AG04450 (cell line): ENCODE data around the gene CDC73. TPM values are rescaled to one million over a fixed set of nuclear protein-coding genes. Genes with fewer than 3 reads are reported as not detected.
A peak's percentile ranks its signal among the peaks of the same experiment; 100 is the strongest.

Experiments
- CTCF ChIA-PET: fragments of 300-600, 350-600 bp; formaldehyde crosslinking; extraction: SDS; loops from one replicate; lab custom pipeline; 2022; ENCODE audit warnings: antibody characterized with exemption, inconsistent platforms; lab: Charles Lee
- POLR2A ChIA-PET: fragments of 350-600 bp; formaldehyde crosslinking; extraction: SDS; loops from one replicate; lab custom pipeline; 2021; ENCODE audit warnings: antibody characterized with exemption, inconsistent platforms; lab: Yijun Ruan, JAX
- DNase-seq: peaks from one replicate; pipeline ENCODE4 v3.0.0-alpha.2; 2011; ENCODE audit warnings: low read depth, low spot score
- H3K27ac ChIP-seq: one replicate; pipeline ENCODE4 v1.5.1; 2012; ENCODE audit warnings: low read depth, low read length, control low read depth
- H3K27me3 ChIP-seq: one replicate; pipeline ENCODE4 v1.6.0; 2012; ENCODE audit warnings: low read length; ENCODE audit not compliant: control insufficient read depth, insufficient read depth
- H3K4me3 ChIP-seq: 2 replicates; pipeline ENCODE4 v1.5.1; 2011; ENCODE audit warnings: mild to moderate bottlenecking, low read depth, low read length, control low read depth
- H3K9me3 ChIP-seq: 2 replicates; pipeline ENCODE4 v1.5.1; 2012; ENCODE audit warnings: low read length; ENCODE audit not compliant: control insufficient read depth, insufficient read depth
- CTCF ChIP-seq: IDR thresholded peaks from 2 replicates; pipeline ENCODE4 v1.5.1; 2011; ENCODE audit warnings: low read depth, low read length, control low read depth, inconsistent platforms
- polyA plus RNA-seq: library from polyadenylated mRNA; depleted of rRNA; stranded (reverse); fragments of >200 nt; gene quantifications from 2 replicates; pipeline ENCODE4 v1.2.3, GENCODE V29; 2011; rRNA removed
- small RNA-seq: library from RNA; depleted of rRNA; stranded (forward); fragments of <200 nt; gene quantifications from one replicate; pipeline ENCODE3, GENCODE V24; 2012; ENCODE audit warnings: low read depth; ENCODE audit not compliant: insufficient read length

CDC73 gene
- polyA plus RNA-seq, 1 experiment = 56.4 TPM

- no peak overlapping the region for H3K27ac ChIP-seq
- ChIA-PET POLR2A (no interaction called here), CTCF (no interaction called here)
- H3K9me3 ChIP-seq = no peaks in the 10 kb centered on the region
- TF ChIP-seq CTCF = no peak
- no peak overlapping the region for H3K4me3 ChIP-seq
- no peaks in the 10 kb centered on the region for H3K27me3 ChIP-seq
- DNase-seq = no peak
Measured at GRCh38 chr1:193303849-193304248, 182.0 kb downstream of the CDC73 start.

Small RNA genes within 50 kb of the gene (small RNA-seq; reads per million reads assigned to genes)
- 3.2 reads per million, percentile 25 among the genes with 10 or more reads in this experiment for gene MIR1278

Other genes with a start within 250 kb of the CDC73 start
- 18.4 and 28.8 TPM in 2 replicates for gene UCHL5, start 62.7 kb upstream of the CDC73 start, polyA plus RNA-seq
- gene RO60, start 62.4 kb upstream of the CDC73 start, polyA plus RNA-seq = 28.1 and 39.4 TPM in 2 replicates
- 20.9 and 33.5 TPM in 2 replicates for gene GLRX2, start 16.6 kb upstream of the CDC73 start, polyA plus RNA-seq
- gene B3GALT2, start 64.6 kb downstream of the CDC73 start, polyA plus RNA-seq = 5.7 and 8.0 TPM in 2 replicates